Measurements from ENCODE around the gene DTL. TPM values are rescaled to one million over a fixed set of nuclear protein-coding genes. Genes with fewer than 3 reads are reported as not detected.

The DTL gene
- total RNA-seq, 2 experiments from 2014 or later: 61.7 to 64.4 TPM

DNA sequence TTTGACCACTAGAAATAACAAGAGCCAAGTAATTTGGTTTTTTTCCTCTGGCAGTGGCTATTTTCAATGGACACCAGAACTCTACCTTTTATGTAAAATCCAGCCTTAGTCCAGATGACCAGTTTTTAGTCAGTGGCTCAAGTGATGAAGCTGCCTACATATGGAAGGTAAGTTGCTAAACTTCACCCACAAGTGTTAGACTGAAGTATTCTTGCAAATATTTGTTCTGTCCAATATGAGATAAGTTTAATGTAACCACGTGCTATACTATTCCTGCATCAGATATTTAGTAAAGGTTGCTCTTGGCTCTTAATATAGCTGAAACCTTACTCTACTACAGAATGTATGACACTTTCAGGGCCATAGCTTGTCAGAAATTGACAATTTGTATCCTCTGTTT lies 36.5 kb downstream of the DTL start:
- CTCF ChIA-PET (ENCODE audit: unreplicated experiment): no interaction called here
- no peak for DNase-seq (ENCODE audit: low spot score)
- no peak overlapping the region for H3K4me3 ChIP-seq (ENCODE audit: low read depth, low read length, poor library complexity, severe bottlenecking)
- no peaks in the 10 kb centered on the region for H3K4me1 ChIP-seq (ENCODE audit: insufficient read depth, low read length, poor library complexity, severe bottlenecking)
- H4K20me1 ChIP-seq (ENCODE audit: insufficient read depth, low read length): peaks cover 3% of the 10 kb centered on the region
- H3K36me3 ChIP-seq (ENCODE audit: insufficient read depth, low read length): peaks cover 94% of the 10 kb centered on the region
- no peaks in the 10 kb centered on the region for H3K9me2 ChIP-seq (ENCODE audit: insufficient read depth, low read length)
- no peaks in the 10 kb centered on the region for H3K79me2 ChIP-seq (ENCODE audit: insufficient read depth, low read depth, low read length)
- no peak overlapping the region for H3K27ac ChIP-seq (ENCODE audit: low read depth, low read length, poor library complexity, severe bottlenecking)
- intact Hi-C loops (cut with micrococcal nuclease; ENCODE audit: unreplicated experiment): no loop called here
- BruUV-seq (replicated peaks): no TSS peak
- POLR2A ChIA-PET: interaction anchor here (0.7 to 1.1 kb wide), 3 partner anchors 32 to 46 kb away, joined by 3 to 4 read pairs (median 3); no protein-coding TSS in a partner anchor
- H3K9me3 ChIP-seq (ENCODE audit: low read length): no peaks in the 10 kb centered on the region
- H3K4me2 ChIP-seq (ENCODE audit: low read length): no peak overlapping the region
- TF ChIP-seq CTCF (conservative IDR thresholded peaks at IDR 0.05; ENCODE audit: low read length) (no peak), EZH2phosphoT487 (IDR thresholded peaks at IDR 0.05; ENCODE audit: borderline replicate concordance, low read depth, low read length) (no peak)
- no peak overlapping the region for H2AFZ ChIP-seq (ENCODE audit: low read length)

GRCh38 chr1:212073490-212073889 lies 37.9 kb downstream of the DTL start:
- TF ChIP-seq EZH2phosphoT487 (IDR thresholded peaks at IDR 0.05; ENCODE audit: borderline replicate concordance, low read depth, low read length) (no peak), CTCF (conservative IDR thresholded peaks at IDR 0.05; ENCODE audit: low read length) (no peak)
- Histone ChIP-seq H3K9me2 (ENCODE audit: insufficient read depth, low read length) (no peaks in the 10 kb centered on the region), H3K9me3 (ENCODE audit: low read length) (no peaks in the 10 kb centered on the region), H3K36me3 (ENCODE audit: insufficient read depth, low read length) (peaks cover 94% of the 10 kb centered on the region), H3K79me2 (ENCODE audit: insufficient read depth, low read depth, low read length) (no peaks in the 10 kb centered on the region), H3K4me3 (ENCODE audit: low read depth, low read length, poor library complexity, severe bottlenecking) (no peak overlapping the region), H3K4me2 (ENCODE audit: low read length) (no peak overlapping the region), H4K20me1 (ENCODE audit: insufficient read depth, low read length) (no peaks in the 10 kb centered on the region; the same call in 1 of the 2 replicates), H3K4me1 (ENCODE audit: insufficient read depth, low read length, poor library complexity, severe bottlenecking) (no peaks in the 10 kb centered on the region), H2AFZ (ENCODE audit: low read length) (no peak overlapping the region), H3K27ac (ENCODE audit: low read depth, low read length, poor library complexity, severe bottlenecking) (no peak overlapping the region)
- no TSS peak for BruUV-seq (replicated peaks)
- POLR2A ChIA-PET: interaction anchor here (0.9 kb wide), 1 partner anchor 37 kb away, joined by 3 read pairs; no protein-coding TSS in a partner anchor
- no peak for DNase-seq (ENCODE audit: low spot score)
- intact Hi-C loops (cut with micrococcal nuclease; ENCODE audit: unreplicated experiment): no loop called here
- CTCF ChIA-PET (ENCODE audit: unreplicated experiment): no interaction called here

DNA sequence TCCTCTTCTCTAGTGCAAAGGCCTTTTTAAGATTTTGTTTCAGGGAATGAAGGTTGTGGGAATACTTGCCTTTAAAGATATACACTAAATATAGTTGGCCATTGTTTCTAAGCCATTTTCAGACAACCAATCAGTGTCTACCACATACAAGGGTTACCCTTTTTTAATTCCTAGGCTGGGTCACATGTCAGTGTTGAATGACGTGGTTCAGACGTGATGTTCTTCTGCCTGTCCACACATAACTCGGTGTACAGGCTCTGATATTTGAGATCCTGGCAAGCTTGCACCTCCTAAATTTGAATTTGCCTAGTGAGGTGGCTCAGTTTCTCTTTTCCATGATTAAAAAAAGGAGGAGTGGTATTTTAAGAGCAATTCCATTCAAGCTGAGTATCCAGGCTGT lies 38.8 kb downstream of the DTL start:
- H2AFZ ChIP-seq (ENCODE audit: low read length): no peak overlapping the region
- no TSS peak for BruUV-seq (replicated peaks)
- intact Hi-C loops (cut with micrococcal nuclease; ENCODE audit: unreplicated experiment): no loop called here

More for the DNA sequence above, 38.8 kb downstream of the DTL start:
- H3K4me3 ChIP-seq (ENCODE audit: low read depth, low read length, poor library complexity, severe bottlenecking): no peak overlapping the region
- H3K36me3 ChIP-seq (ENCODE audit: insufficient read depth, low read length): peaks cover 94% of the 10 kb centered on the region
- no peaks in the 10 kb centered on the region for H3K4me1 ChIP-seq (ENCODE audit: insufficient read depth, low read length, poor library complexity, severe bottlenecking)
- POLR2A ChIA-PET: no interaction called here
- no peak for TF ChIP-seq EZH2phosphoT487 (IDR thresholded peaks at IDR 0.05; ENCODE audit: borderline replicate concordance, low read depth, low read length)
- TF ChIP-seq CTCF (conservative IDR thresholded peaks at IDR 0.05; ENCODE audit: low read length): no peak
- DNase-seq (ENCODE audit: low spot score): no peak
- H3K79me2 ChIP-seq (ENCODE audit: insufficient read depth, low read depth, low read length): no peaks in the 10 kb centered on the region
- no peaks in the 10 kb centered on the region; the same call in 1 of the 2 replicates for H4K20me1 ChIP-seq (ENCODE audit: insufficient read depth, low read length)
- no peak overlapping the region for H3K4me2 ChIP-seq (ENCODE audit: low read length)
- no peaks in the 10 kb centered on the region for H3K9me2 ChIP-seq (ENCODE audit: insufficient read depth, low read length)
- CTCF ChIA-PET (ENCODE audit: unreplicated experiment): no interaction called here
- no peaks in the 10 kb centered on the region for H3K9me3 ChIP-seq (ENCODE audit: low read length)
- no peak overlapping the region for H3K27ac ChIP-seq (ENCODE audit: low read depth, low read length, poor library complexity, severe bottlenecking)

Measured in OCI-LY7 (cell line).